SU-DHL-6 (cell line): ENCODE data around the gene NPAS3.

Experiments
- EZH2phosphoT487 ChIP-seq: fragments of 200-600 bp; sonication (generic), shearing (Covaris generic); conservative IDR thresholded peaks from 2 replicates; pipeline ENCODE4 v1.6.1; 2018; ENCODE audit warnings: mild to moderate bottlenecking, antibody characterized with exemption, low read length, moderate library complexity, mixed read lengths
- TF ChIP-seq, protein P1 (sequence below): fragments of 200-600 bp; sonication (generic); IDR thresholded peaks from one replicate; pipeline ENCODE4 v1.5.1; 2017; ENCODE audit warnings: antibody characterized with exemption, mild to moderate bottlenecking, low read length, moderate library complexity; ENCODE audit not compliant: insufficient read depth, poor library complexity, severe bottlenecking

DNA sequence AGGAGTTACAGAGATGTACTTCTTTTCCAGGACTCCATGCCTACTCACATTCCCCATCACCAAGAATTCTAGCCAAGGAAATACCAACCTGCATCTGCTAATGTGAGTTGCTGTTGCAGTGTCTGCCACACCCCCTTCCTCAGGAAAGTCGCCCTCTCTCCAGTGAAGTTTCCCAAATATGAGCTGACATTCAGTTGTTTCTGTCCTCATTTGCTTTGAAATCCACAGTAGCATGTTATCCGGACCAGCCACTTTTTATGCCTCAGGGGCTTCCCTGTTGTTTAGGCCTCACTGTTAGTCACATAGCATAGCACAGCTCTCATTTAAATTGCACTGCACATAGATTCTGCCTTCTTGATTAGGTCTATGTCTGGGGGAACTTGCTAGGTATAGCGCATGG, 799.8 kb downstream of the NPAS3 start:
- TF ChIP-seq, protein P1, sequence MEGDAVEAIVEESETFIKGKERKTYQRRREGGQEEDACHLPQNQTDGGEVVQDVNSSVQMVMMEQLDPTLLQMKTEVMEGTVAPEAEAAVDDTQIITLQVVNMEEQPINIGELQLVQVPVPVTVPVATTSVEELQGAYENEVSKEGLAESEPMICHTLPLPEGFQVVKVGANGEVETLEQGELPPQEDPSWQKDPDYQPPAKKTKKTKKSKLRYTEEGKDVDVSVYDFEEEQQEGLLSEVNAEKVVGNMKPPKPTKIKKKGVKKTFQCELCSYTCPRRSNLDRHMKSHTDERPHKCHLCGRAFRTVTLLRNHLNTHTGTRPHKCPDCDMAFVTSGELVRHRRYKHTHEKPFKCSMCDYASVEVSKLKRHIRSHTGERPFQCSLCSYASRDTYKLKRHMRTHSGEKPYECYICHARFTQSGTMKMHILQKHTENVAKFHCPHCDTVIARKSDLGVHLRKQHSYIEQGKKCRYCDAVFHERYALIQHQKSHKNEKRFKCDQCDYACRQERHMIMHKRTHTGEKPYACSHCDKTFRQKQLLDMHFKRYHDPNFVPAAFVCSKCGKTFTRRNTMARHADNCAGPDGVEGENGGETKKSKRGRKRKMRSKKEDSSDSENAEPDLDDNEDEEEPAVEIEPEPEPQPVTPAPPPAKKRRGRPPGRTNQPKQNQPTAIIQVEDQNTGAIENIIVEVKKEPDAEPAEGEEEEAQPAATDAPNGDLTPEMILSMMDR: no peak
- no peak for TF ChIP-seq EZH2phosphoT487
